H7 (cell line): Measurements from ENCODE around the gene RABEPK. TPM values are rescaled to one million over a fixed set of nuclear protein-coding genes. Genes with fewer than 3 reads are reported as not detected.
"Not testable (repeated sequence)": the region's sequence is repeated elsewhere in the genome, so short reads cannot be mapped to it uniquely, and the experiment has no call there.

Experiments used
- DNase-seq: peaks from one replicate; pipeline ENCODE4 v3.0.0; 2012
- H3K27me3 ChIP-seq: 2 replicates; pipeline ENCODE4 v1.6.0; 2011; ENCODE audit warnings: mild to moderate bottlenecking, low read length; ENCODE audit not compliant: control insufficient read depth, insufficient read depth
- H3K36me3 ChIP-seq: replicated peaks from 2 replicates; pipeline ENCODE4 v1.5.1; 2011; ENCODE audit warnings: low read length; ENCODE audit not compliant: control insufficient read depth, insufficient read depth
- H3K4me3 ChIP-seq: 2 replicates; pipeline ENCODE4 v1.5.1; 2011; ENCODE audit warnings: low read depth, mild to moderate bottlenecking, control low read depth, low read length, moderate library complexity; ENCODE audit not compliant: insufficient read depth
- total RNA-seq: library from RNA; depleted of rRNA; stranded (reverse); fragments of >200 nt; shearing (Covaris generic); gene quantifications from 2 replicates; pipeline ENCODE4 v1.2.3, GENCODE V29; 2014

Gene RABEPK
- total RNA-seq, 1 experiment from 2014 or later = 40.6 TPM

GRCh38 chr9:125255781-125256391, 55.5 kb downstream of the RABEPK start:
- Histone ChIP-seq H3K36me3 (no peaks in the 10 kb centered on the region), H3K27me3 (no peaks in the 10 kb centered on the region), H3K4me3 (no peak overlapping the region)
- DNase-seq = peak; percentile 73

- H3K27me3 ChIP-seq = no peaks in the 10 kb centered on the region
- H3K4me3 ChIP-seq = no peak overlapping the region
- DNase-seq = no peak
- no peaks in the 10 kb centered on the region for H3K36me3 ChIP-seq
These were observed 57.9 kb downstream of the RABEPK start for GRCh38 chr9:125258160-125258785.

GRCh38 chr9:125258832-125259534, 58.6 kb downstream of the RABEPK start:
- Histone ChIP-seq H3K4me3 (no peak overlapping the region), H3K36me3 (no peaks in the 10 kb centered on the region), H3K27me3 (no peaks in the 10 kb centered on the region)
- no peak for DNase-seq

GRCh38 chr9:125260561-125260960, 60.2 kb downstream of the RABEPK start:
- DNase-seq = no peak
- Histone ChIP-seq H3K4me3 (no peak overlapping the region), H3K36me3 (no peaks in the 10 kb centered on the region)

GRCh38 chr9:125261501-125262293, 61.4 kb downstream of the RABEPK start, which contains the start of gene GAPVD1:
TSS of gene GAPVD1 (plus strand) at chr9:125261826. CDS start at chr9:125298922, 37,096 bp downstream.
- no peaks in the 10 kb centered on the region for H3K36me3 ChIP-seq
- peak within 1 kb of the TSS; percentile 86 for H3K4me3 ChIP-seq
- no peaks in the 10 kb centered on the region for H3K27me3 ChIP-seq
- peak; percentile 99 for DNase-seq

More at GRCh38 chr9:125260561-125260960, 60.2 kb downstream of the RABEPK start:
- H3K27me3 ChIP-seq = no peaks in the 10 kb centered on the region

- Histone ChIP-seq H3K27me3 (no peaks in the 10 kb centered on the region), H3K4me3 (peak overlapping the region; percentile 86), H3K36me3 (no peaks in the 10 kb centered on the region)
- no peak for DNase-seq
These were observed 62.1 kb downstream of the RABEPK start for GRCh38 chr9:125262294-125262991.

GRCh38 chr9:125264068-125264467, 63.7 kb downstream of the RABEPK start:
- not testable (repeated sequence) for H3K36me3 ChIP-seq, DNase-seq, H3K4me3 ChIP-seq, H3K27me3 ChIP-seq

GRCh38 chr9:125268394-125269013, 68.2 kb downstream of the RABEPK start:
- Histone ChIP-seq H3K4me3 (no peak overlapping the region), H3K36me3 (no peaks in the 10 kb centered on the region), H3K27me3 (no peaks in the 10 kb centered on the region)
- no peak for DNase-seq

GRCh38 chr9:125269014-125269397, 68.7 kb downstream of the RABEPK start:
- H3K36me3 ChIP-seq = no peaks in the 10 kb centered on the region
- H3K4me3 ChIP-seq = no peak overlapping the region
- no peak for DNase-seq
- H3K27me3 ChIP-seq = no peaks in the 10 kb centered on the region

GRCh38 chr9:125271081-125271480, 70.7 kb downstream of the RABEPK start:
- no peak for DNase-seq
- Histone ChIP-seq H3K27me3 (no peaks in the 10 kb centered on the region), H3K36me3 (no peaks in the 10 kb centered on the region), H3K4me3 (no peak overlapping the region)

- no peaks in the 10 kb centered on the region for H3K27me3 ChIP-seq
- no peak overlapping the region for H3K4me3 ChIP-seq
- H3K36me3 ChIP-seq = no peaks in the 10 kb centered on the region
- DNase-seq = no peak
These were observed 72.4 kb downstream of the RABEPK start for GRCh38 chr9:125272697-125273096.

- DNase-seq = no peak
- Histone ChIP-seq H3K27me3 (no peaks in the 10 kb centered on the region), H3K4me3 (no peak overlapping the region), H3K36me3 (no peaks in the 10 kb centered on the region)
These were observed 76.4 kb downstream of the RABEPK start for GRCh38 chr9:125276771-125277170.

GRCh38 chr9:125277411-125277810, 77.1 kb downstream of the RABEPK start:
- DNase-seq = no peak
- Histone ChIP-seq H3K27me3 (no peaks in the 10 kb centered on the region), H3K4me3 (no peak overlapping the region), H3K36me3 (no peaks in the 10 kb centered on the region)

GRCh38 chr9:125280945-125281344, 80.6 kb downstream of the RABEPK start:
- H3K36me3 ChIP-seq = no peaks in the 10 kb centered on the region
- DNase-seq = no peak
- H3K27me3 ChIP-seq = no peaks in the 10 kb centered on the region
- H3K4me3 ChIP-seq = no peak overlapping the region
